GM19193 (cell line): ENCODE data around the gene CLDN3.

Experiments used
- POLR2A ChIP-seq: IDR thresholded peaks from 4 replicates; pipeline ENCODE4 v1.6.1; 2011; ENCODE audit not compliant: insufficient read depth, insufficient read length; ENCODE audit errors: extremely low read depth

CLDN3 gene

GRCh38 chr7:73770860-73771670 lies 995 bp upstream of the CLDN3 start:
- TF ChIP-seq POLR2A = no peak

- no peak for TF ChIP-seq POLR2A
These were observed 529 bp downstream of the CLDN3 start for GRCh38 chr7:73769481-73770001.

- no peak for TF ChIP-seq POLR2A
These were observed 1.2 kb downstream of the CLDN3 start for GRCh38 chr7:73768641-73769480.

- no peak for TF ChIP-seq POLR2A
These were observed 3.4 kb downstream of the CLDN3 start for GRCh38 chr7:73766556-73767229.

GRCh38 chr7:73762659-73762999 lies 7.4 kb downstream of the CLDN3 start:
- no peak for TF ChIP-seq POLR2A

GRCh38 chr7:73761854-73762658 lies 8.0 kb downstream of the CLDN3 start:
- no peak for TF ChIP-seq POLR2A

GRCh38 chr7:73758581-73759138 lies 11.4 kb downstream of the CLDN3 start:
- TF ChIP-seq POLR2A = no peak

- TF ChIP-seq POLR2A = no peak
These were observed 19.9 kb downstream of the CLDN3 start for GRCh38 chr7:73749931-73750776.

- TF ChIP-seq POLR2A = no peak
These were observed 23.7 kb downstream of the CLDN3 start for GRCh38 chr7:73746378-73746777.

GRCh38 chr7:73742753-73743641 lies 27.1 kb downstream of the CLDN3 start:
- TF ChIP-seq POLR2A = no peak

GRCh38 chr7:73742338-73742752 lies 27.7 kb downstream of the CLDN3 start:
- no peak for TF ChIP-seq POLR2A

- TF ChIP-seq POLR2A = no peak
These were observed 28.5 kb downstream of the CLDN3 start for GRCh38 chr7:73741600-73741999.
